ENCODE results near the gene STUB1.

The STUB1 gene

DNA sequence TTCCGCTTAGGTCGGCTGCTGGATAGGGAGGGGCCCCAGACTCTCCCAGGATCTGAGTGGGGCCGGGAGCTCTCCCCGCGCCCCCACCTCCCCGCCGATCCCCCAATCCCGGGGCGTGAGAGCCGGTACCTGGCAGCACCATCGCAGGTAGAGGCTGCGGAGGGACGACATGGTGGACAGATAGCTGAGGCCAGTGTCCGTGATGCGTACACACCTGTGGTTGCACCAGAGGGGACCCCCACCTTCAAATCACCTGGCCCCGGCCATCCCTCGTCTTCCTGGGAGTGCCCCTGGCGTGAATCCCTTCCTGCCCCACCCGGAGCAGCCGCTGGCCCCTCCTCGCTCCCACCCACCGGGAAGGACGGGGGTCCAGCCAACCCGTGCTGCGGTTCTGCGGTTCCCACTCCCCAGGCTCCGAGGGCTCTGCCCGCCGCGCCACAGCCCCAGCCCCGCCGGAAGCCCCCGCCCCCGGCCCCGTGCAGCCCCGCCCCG lies 14.7 kb downstream of the STUB1 start:
- no peak for DNase-seq (ENCODE audit: low spot score)

DNA sequence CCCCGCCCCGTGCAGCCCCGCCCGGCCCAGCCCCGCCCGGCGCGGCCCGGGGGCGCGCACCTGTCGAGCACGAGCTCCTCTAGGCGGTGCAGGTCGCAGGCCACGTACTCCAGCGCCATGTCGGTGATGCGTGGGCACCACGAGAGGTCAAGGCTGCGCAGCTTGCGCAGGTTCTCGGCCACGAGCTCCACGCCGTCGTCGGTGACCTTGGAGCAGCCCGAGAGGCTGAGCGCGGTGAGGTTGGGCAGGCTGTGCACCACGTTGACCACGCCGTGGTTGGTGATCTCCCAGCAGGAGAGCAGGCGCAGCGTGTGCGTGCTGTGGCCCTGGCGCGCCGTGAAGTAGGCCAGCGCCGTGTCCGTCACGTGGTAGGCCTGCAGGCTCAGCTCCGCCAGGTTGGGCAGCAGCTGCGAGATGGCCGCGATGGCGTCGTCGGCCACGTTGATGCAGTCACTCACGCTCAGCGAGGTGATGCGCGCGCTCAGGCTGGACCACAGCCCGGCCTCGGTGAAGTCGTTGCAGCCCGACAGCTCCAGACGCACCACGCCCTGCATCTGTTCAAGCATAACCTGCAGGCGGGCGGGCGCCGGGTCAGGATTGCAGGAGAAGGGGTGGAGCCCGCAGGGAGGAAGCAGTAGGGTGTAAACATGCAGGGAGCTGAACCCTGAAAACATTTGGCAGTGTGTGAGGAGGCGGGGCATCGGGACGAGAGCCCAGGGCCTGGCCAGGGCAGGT lies 15.3 kb downstream of the STUB1 start:
- DNase-seq (ENCODE audit: low spot score): peak; percentile 68

DNA sequence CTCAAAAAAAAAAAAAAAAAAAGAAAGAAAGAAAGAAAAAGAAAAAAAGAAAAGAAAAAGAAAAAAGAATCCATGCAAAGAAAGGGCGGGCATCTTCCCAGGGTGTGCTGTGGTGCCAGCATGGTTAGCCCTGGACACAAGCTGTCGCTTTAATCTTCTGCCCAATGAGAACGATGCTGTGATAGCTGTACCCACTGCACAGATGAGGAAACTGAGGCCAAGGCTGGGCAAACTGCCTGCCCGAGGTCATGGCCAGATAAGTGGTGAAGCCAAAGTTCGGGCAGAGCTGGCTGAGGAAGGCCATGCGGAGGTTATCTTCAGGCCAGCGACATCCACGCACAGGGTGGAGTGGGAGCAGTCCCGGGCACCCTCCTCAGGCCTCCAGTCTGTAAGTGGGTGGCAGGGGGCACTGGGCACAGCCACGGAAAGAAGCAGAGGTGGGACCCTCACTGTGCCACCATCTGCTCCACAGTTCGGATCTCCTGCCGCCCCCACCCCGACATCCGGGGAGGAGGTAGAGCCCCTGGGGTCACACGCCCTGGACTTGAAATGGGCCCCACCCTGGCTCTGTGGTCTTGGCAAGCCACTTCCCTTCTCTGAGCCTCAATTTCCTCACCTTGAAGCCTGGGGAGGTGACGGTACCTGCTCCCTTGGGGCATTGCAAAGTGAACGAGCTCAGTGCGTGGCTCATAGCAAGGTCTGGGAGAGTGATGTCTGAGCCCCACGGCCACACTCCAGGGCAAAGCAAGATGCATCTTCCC lies 18.9 kb downstream of the STUB1 start:
- DNase-seq (ENCODE audit: low spot score): no peak

DNA sequence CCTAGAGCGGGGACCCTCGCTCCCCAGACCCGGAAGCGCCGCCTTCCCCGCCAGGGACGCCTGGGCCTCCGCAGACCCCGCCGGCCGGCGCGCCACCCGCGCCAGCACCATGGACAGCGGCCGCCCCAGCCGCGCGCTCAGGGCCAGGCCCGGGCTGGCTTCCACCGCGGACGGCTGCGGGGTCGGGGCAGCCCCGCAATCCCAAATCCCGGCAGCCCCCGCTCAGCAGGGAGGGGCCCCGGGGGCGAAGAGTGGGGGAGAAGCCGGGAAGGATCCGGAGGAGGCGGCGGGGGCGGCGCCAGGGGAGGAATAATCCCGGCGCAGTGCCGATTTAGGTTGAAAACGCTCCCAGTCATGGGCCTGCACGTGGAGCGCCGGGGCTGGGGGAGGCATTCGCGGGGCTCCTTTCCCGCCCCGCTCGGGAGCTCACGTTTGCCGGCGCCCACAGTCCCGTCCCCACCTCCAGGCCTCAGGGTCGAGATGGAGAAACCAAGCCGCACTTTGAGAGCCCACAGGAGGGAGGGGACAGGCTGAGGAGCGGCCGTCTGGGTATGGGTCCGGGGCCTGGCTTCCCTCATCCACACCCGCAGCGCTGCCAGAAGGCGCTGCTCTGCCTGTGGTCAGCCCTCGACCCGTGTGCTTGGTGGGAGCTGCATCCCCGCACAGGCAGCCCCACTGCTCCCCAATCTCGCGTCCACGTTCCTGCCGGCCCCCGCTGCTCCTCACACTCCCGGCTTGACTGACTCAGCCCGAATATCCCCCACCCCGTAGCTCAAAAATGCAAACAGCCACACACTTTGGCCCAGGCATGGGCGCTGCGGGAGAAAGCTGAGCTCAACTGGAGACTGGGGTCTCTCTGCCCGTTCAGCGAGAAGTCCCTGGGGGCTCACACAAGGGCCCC lies 20.7 kb downstream of the STUB1 start:
- DNase-seq (ENCODE audit: low spot score): no peak

DNA sequence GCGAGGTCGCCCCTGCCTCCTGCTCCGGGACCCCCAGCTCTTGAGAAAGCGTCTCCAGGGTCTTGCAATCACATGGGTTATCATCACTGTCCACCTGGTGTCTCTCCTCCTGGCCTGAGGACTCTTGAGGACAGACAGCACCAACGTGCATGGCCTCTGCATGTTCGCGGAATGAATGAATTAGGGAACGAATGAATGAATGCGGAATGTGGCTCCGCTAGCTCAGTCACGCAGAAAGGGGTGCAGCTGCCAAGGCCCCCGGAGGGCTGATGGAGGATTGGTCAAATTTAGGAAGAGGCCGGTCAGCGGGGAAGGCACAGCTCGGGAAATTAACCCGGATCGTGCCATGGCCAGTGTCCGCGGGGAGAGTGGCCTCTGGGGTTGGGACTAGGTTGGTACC lies 22.1 kb downstream of the STUB1 start:
- no peak for DNase-seq (ENCODE audit: low spot score)

DNA sequence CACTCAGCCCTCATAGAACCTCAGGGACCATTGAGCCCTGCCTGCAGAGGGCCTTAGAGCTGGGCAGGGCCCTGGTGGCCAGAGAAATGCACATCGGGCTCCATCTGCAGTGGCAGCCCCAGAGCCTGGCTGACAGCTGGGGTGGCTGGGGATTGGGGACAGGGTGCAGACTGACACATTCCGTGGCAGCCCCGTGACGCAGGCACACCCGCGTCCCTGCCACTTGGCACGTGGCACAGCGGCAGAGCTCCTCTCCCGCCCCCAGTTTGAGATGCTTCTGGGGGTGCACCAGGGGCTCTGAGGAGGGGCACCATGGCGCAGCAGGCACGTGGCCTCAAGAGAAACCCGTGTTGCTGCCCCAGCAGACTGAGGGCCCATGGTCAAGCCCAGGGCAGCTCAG lies 23.2 kb downstream of the STUB1 start:
- DNase-seq (ENCODE audit: low spot score): no peak

DNA sequence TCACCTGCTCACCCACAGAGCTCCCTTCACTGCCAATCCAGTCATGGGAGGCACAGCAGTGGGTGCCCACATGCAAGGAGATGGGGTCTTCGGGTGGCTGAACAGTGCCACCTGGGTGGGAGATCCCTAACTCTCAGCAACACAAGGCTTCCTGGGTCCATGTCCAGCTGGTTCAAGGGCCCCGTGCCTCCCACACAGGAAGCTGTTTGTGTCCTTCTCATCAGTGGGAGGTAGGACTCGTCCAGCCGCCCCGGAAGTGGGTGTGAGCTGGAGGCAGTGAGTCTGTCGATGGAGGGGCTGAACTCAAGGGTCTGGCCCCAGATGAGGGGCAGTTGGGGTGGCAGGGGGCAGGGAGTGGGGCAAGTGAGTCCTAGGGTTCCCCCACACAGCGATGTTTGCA lies 23.8 kb downstream of the STUB1 start:
- no peak for DNase-seq (ENCODE audit: low spot score)

DNA sequence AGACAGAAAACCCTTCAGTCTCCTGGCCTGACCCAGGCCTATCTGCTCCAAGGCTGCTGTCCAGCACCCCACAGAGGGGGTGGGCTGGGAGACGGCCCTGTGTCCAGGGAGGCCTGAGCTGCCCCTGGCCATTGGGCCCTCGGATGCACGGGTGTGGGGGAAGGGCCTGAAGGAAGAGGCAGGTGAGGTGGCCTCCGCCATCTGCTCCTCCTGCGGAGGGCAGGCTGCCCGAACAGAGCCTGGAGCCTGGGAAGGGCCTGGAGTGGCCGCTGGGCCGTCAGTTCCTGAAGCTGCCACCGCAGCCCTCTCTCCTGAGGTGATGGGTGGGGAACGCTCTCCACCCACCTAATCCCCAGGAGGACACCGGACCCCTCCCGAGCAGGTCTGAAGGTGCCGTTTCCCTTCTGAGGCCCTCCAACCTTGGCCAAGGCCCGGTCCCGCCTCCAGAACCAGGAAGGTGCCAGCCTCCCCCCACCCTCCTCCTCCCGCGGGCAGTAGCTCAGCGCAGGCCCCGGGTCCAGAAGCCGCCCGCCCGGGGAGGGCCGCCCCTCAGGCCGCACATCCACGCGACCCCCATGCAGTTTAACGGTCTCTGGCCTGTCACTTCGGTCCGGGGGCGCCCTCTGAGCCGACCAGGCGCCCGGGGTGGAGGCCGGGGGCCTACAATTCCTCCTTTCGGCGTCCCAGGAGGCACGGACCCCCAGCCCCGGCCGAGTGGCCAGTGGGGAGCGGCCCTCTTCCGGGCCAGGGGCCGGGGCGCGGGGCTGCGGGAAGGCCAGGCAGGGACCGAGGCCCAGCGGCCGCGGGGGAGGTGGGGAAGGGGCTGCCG lies 24.6 kb downstream of the STUB1 start:
- DNase-seq (ENCODE audit: low spot score): no peak

DNA sequence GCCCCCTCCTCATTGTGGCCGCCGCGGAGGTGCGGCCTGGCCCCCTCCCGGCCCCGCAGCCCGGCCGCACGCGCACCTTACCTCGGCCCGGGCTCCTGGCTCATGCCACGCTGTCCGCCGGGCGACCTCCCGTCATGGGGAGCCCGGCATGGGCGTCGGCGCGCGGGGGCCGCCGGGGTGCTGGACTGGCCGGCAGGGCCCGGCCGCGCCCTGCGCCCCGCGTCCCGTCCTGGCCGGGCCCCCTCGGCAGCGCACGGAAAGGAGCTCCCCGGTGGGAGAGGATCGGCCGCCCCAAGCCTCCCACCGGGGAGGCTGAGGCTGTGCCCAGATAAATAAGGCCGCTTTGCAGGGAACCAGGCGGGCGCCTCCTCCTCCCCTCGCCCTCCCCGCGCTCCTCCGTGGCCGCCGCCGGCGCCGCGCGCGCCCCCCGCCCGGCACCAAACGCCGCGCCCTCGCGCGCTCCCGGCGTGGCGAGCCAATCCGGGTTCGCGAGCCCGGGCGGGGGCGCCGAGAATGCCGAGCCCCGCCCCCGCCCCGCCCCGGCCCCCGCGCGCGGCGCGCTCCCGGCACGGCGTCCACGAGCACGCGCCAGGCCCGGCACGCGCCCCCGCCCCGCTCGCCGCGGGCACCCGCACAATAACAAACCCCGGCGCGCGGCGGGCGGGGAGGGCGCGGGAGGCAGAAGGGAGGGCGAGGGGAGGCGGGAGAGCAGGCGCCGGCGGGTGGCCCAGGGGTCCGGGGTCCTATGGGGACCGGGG lies 25.4 kb downstream of the STUB1 start, which contains the start of gene FBXL16:
Gene FBXL16, minus strand, starts transcription at position 371 of the 758 bp plus-strand sequence. CDS start 8,396 bp downstream, outside the sequence.
- no peak for DNase-seq (ENCODE audit: low spot score)

DNA sequence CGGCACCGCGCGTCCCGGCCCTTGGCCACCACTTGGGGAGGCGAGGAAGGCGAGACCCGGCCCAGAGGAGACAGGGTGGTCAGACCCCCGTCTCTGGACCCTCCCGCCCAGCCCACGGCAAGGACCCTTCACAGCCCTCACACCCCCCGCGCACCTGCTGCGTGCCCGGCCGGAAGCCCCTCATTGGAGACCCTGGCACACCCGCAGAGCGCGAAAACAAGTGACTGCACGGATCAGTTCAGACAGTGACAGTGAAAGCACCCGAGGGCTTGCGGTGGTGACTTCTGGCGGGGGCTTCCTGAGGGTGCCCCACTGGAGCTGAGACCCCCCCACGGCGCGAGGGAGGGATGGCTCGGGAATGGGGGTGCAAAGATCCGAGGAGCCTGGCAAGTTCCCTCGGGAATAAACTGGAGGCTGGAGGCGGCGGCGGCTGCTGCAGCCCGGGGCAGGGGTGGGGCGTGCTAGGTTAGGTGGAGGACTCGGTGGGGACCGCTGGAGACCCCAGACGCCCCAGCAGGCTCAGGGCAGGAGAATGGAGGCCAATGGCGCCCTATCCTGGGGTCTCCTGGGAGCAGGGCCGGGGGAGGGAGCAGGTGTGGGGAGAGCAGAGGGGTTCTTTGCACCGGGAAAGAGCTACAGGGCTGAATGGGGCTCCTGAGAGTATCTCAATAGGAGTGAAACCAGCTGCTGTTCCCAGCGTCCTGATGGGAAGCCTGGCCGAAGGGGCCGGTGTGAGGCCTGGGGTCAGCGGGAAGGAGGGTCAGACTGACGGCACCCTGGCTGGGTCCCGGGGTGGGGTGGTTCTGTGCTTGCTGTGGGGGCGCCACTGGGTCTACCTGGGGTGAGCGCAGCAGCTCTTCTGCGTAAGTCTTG lies 26.2 kb downstream of the STUB1 start:
- DNase-seq (ENCODE audit: low spot score): no peak

DNA sequence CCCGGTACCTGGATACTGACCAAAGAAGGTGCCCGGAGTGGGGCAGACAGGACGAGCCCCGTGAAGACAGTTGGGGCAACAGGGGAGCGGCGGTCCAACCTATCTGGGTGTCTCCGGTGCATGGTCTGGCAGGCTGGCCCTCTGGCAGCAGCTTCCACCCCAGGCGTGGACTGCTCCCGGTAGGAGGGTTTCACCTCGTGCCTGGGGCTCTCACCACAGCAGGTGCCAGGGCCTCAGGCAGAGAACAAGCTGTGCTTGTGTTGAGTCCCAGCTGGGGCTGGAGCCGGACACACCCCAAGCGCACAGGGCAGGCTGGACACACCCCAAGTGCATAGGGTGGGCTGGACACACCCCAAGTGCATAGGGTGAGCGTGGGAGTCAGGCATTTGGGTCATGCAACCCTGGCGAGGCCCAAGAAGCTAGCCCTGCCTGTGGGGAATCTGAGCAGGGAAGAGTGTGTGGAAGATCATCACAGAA lies 26.9 kb downstream of the STUB1 start:
- DNase-seq (ENCODE audit: low spot score): no peak

DNA sequence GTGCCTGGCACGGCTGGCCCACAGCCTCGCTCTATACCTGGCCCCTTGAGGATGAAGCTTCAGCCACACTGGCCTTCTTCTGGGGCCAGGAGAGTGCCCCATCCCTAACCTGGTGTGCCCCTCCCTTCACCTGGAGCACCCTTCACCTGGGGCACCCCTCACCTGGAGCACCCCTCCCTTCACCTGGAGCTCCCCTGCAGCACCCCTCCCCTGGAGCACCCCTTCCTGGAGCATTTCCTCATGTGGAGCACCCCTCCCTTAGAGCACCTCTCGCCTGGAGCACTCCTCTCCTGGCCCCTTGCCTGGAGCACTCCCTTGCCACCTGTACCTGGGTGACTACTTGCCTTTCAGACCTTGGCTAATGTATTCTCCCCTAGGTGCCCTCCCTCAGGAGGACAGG lies 27.8 kb downstream of the STUB1 start:
- DNase-seq (ENCODE audit: low spot score): no peak

DNA sequence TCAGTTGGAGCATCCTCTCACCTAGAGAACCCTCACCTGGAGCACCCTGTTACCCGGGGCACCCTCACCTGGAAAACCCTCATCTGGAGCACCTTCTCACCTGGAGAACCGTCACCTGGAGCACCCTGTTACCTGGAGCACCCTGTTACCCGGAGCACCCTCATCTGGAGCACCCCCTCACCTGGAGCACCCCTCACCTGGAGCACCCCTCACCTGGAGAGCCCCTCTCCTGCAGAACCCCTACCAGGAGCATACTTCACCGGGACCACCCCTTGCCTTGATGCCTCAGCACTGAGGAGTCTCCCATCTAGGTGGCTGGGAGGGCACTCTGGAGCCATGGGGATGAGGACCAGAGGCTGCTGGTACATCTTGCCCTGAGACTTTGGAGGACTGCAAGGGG lies 28.7 kb downstream of the STUB1 start:
- DNase-seq (ENCODE audit: low spot score): no peak

DNA sequence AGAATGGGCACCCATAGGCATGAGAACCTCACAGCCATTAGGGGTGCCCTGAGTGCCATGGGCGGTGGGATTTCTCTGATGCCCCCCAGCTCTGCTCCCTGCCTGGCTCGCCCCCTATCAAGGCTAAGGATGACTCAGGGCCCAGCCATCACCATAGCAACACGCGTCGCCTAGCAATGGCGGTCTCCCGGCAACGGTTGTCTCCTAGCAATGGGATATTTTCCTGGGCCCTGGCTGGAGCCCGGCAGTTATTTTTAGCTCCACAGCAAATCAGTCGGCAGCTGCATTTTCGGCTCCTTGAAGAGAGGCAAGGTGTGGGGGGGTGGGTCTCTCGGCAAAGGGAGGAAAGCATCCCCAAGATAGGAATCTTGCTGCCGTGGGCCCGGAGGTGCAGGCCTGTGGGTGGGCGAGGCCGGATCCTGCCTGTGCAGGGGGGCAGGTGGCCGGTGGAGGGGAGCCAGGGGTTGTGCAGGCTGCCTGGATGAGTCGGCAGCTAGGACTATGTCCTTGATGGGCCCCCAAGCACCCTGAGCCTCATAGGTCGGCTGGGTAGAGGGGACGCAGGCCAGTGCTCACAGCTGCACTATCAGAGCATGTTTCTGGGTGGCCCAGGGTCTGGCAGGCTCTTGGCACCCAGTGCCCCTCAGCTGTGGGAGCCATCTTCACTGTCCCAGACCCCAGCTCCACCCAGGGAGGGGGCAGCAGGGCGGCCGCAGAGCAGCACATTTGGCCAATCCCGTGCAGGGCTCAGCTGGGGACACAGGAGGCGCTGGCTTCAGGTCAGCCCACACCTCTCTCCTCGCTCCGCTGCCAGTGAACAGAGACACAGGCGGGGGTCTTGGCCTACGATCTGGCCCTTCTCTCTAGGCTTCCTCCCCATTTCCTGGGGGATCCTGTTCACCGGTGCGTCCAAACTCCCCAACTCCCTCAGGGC lies 29.6 kb downstream of the STUB1 start:
- no peak for DNase-seq (ENCODE audit: low spot score)

DNA sequence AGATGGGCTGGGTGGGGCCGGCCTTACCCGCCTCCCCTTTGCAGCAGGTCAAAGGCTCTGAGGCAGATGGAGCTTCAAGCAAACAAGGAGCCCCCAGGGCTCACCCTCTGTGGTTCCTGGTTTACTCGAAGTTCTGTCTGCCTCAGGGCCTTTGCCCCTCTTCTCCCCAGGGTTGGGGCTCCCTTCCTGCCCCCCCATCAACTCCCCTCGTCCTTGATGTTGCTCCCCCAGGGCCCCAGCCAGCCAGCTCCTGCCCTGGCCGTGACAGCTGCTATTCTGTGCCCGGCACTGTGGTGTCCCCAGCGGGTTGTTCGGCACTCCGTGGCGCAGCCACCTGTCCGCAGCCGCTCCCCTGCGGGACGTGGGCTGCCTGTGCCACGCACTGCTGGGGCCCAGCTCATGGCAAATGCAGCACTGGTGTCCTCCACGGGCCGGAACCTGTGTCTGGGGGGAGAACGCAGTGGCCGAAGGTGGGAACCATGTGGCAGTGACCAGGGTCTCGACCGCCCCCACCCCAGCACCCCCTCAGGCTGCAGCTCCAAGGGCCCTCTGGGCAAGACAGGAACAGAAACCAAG lies 30.4 kb downstream of the STUB1 start:
- no peak for DNase-seq (ENCODE audit: low spot score)

DNA sequence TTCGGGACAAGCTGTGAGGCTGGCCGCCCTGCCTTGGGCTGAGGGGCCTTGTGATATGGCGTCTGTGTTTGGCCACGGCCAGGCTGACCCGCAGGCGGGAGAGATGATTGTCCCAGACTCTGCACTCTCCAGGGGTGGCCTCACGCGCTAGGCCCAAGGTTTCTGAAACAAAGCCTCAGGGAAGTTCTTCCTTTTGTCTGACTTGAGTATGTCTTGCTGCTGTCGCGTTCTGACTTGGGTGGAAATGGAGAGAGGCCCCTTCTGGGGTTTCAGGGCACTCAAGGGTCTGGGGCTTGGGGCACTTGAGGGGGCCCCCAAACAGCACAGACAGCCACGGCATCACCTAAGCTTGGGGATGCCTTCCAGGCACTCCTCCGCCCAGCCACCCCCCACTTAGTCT lies 30.9 kb downstream of the STUB1 start:
- DNase-seq (ENCODE audit: low spot score): no peak

DNA sequence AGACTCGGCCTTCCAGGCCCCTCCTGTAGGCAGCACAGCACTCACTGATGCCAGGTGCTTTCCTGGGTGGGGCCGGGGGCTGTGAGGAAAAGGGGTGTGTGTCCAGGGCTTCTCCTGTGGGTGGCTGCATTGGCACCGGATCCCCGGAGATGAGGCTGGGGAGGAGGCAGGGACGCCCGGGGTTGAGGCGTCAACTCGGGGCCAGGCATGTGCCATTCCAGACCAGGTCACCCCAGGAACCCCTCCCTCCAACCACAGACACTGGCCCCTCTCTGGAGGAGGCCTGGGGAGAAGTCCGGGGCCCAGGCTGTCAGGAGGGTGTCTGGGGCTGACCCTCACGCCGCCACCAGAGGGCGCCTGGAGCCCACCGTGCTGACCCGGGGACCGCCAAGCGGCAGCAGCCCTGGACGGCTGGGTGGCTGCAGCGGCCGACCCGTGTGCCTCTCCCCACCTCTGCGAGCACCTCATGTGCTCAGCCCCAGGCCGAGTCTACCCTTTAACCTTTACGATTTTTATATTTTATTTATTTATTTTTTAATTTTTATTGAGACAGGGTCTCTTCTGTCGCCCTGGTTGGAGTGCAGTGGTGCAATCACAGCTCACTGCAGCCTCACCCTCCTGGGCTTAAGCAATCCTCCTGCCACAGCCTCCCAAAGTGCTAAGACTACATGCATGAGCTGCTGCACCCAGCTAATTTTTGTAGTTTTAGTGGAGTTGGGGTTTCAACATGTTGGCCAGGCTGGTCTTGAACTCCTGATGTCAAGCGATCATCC lies 31.5 kb downstream of the STUB1 start:
- peak; percentile 87 for DNase-seq (ENCODE audit: low spot score)

All from germinal center (tissue), 1 donor.